K562 (cell line): ENCODE data around the gene KCNC3. TPM values are rescaled to one million over a fixed set of nuclear protein-coding genes. Genes with fewer than 3 reads are reported as not detected.

Experiments
- CBX3 ChIP-seq, 2 experiments: IDR thresholded peaks; 1 replicate in 1 of 2; 2 replicates in 1 of 2; pipeline ENCODE4 v1.6.1; 2012; ENCODE audit warnings: inconsistent platforms in 2 of 2, low read length in 2 of 2, borderline replicate concordance in 1 of 2, control low read depth in 1 of 2
- HDAC1 ChIP-seq, 2 experiments: fragments of 450-650 bp; IDR thresholded peaks; 2 replicates each; pipeline ENCODE4 v1.6.1; 2016 to 2017; ENCODE audit warnings: inconsistent platforms in 1 of 2, mild to moderate bottlenecking in 1 of 2, moderate library complexity in 1 of 2
- L3MBTL2 ChIP-seq: fragments of 450-650 bp; IDR thresholded peaks from 2 replicates; pipeline ENCODE4 v1.6.1; 2016; ENCODE audit warnings: mild to moderate bottlenecking, moderate library complexity
- NR2C2 ChIP-seq, 2 experiments: fragments of 200-800 bp in 1 of 2; sonication (Bioruptor generic) in 1 of 2; sonication (generic) in 1 of 2; formaldehyde crosslinking in 1 of 2; IDR thresholded peaks; 2 replicates each; pipeline versions ENCODE4 v1.6.1 to v1.8.0; 2016 to 2022; ENCODE audit warnings: mild to moderate bottlenecking in 1 of 2, missing compliant biosample characterization in 1 of 2, missing genetic modification characterization in 1 of 2, missing genetic modification reagents in 1 of 2
- RBBP5 ChIP-seq: fragments of 200-600 bp; sonication (generic); IDR thresholded peaks from 2 replicates; pipeline ENCODE4 v1.6.1; 2012; ENCODE audit warnings: borderline replicate concordance, mild to moderate bottlenecking, low read length, control low read depth, inconsistent platforms; ENCODE audit not compliant: insufficient read depth, poor library complexity, severe bottlenecking
- SMARCA5 ChIP-seq: fragments of 450-650 bp; IDR thresholded peaks from 2 replicates; pipeline ENCODE4 v1.6.1; 2016
- SUPT5H ChIP-seq: fragments of 450-650 bp; IDR thresholded peaks from 2 replicates; pipeline ENCODE4 v1.6.1; 2016
- THRAP3 ChIP-seq: fragments of 450-650 bp; IDR thresholded peaks from 2 replicates; pipeline ENCODE4 v1.6.1; 2016; ENCODE audit warnings: mild to moderate bottlenecking, inconsistent platforms, borderline replicate concordance
- ZKSCAN8 ChIP-seq: fragments of 200-800 bp; sonication (Bioruptor generic); IDR thresholded peaks from 2 replicates; pipeline ENCODE4 v1.6.1; 2016; ENCODE audit warnings: missing genetic modification characterization, missing compliant biosample characterization
- ZNF24 ChIP-seq: fragments of 450-650 bp; IDR thresholded peaks from 2 replicates; pipeline ENCODE4 v1.6.1; 2016
- ZNF316 ChIP-seq: fragments of 450-650 bp; IDR thresholded peaks from 2 replicates; pipeline ENCODE4 v1.6.1; 2016
- polyA plus RNA-seq, 8 experiments: library from polyadenylated mRNA; depleted of rRNA in 4 of 8; stranded (reverse) in 5 of 8; unstranded in 3 of 8; fragments of >200 nt; fragmentation: Nextera tagmentation in 2 of 8; fragmentation: Illumina TruSeq in 1 of 8; extraction: Ambion mirVana in 2 of 8; extraction: Trizol in 1 of 8; gene quantifications; 2 replicates each; pipeline versions ENCODE4 v1.2.1 to v1.2.3, GENCODE V29; 2011 to 2014; ENCODE audit warnings: inconsistent platforms in 1 of 8, missing spikeins in 1 of 8
- total RNA-seq, 7 experiments: library from RNA; depleted of rRNA in 6 of 7; stranded (reverse); fragments of >200 nt in 6 of 7; fragmentation: Illumina TruSeq in 2 of 7; extraction: Trizol in 2 of 7; gene quantifications; 2 replicates each; pipeline versions ENCODE4 v1.2.1 to v1.2.3, GENCODE V29; 2011 to 2021; ENCODE audit warnings: low replicate concordance in 1 of 7
- TF ChIP-seq, protein P1 (sequence below), 2 experiments: fragments of 450-650 bp; formaldehyde crosslinking in 1 of 2; IDR thresholded peaks; 2 replicates each; pipeline versions ENCODE4 v1.4.0 to v1.6.1; 2014 to 2020; ENCODE audit warnings: mild to moderate bottlenecking in 2 of 2, borderline replicate concordance in 1 of 2, low read depth in 1 of 2

The KCNC3 gene
- total and polyA plus RNA-seq, 9 of the 15 experiments (the other 6 are each of a cell fraction or from before 2014, with no cell fraction given) = 0.03 to 26.2 (median 2.0) TPM

DNA sequence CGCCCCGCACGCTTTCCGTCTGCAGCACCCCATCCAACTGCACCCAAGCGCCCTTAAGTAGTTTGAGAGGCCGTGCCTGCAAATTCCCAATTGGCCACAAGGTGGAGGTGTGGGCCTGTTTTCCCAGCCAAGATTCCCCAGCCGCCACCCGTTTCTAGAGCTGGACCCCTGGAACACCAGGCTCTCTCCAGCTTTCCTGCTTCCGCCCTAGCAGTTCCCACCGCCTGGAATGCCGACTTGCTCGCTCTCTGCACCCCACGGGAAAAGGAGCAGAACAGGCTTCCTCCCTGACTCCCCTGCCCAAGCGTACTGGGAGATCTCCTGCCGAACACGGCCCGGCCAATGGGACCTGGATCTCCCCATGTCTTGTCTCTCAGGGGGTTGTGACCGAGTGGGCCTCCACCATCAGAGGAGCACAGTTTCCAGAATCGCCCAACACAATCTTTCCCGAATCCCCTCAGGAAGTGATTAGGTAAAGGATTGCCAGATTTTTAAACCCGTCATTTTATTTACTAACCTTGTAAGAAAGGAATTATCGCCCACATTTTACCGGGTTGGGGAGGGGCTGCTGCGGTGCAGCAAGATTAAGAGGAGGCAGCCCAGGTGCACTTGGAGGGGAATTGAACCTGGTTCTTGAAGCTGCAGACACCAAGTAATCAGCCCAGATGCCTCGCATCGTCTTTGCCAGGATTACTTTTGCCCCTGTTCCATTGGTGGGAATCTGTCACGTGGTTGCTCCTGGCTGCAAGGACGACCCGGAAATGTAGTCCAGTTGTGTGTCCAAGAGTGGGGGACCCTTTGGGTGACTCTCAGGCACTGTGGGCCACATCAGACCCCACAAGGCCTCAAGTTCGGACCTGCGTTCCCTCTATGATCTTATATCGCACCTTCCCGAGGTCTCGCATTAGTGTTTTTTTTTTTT is 39.7 kb upstream of the KCNC3 start (continued):
- TF ChIP-seq RBBP5 (peak; percentile 39), ZKSCAN8 (CRISPR knock-in tag) (no peak), NR2C2 (CRISPR knock-in tag; IDR thresholded peaks at IDR 0.05) (no peak), NR2C2 (tag; IDR thresholded peaks at IDR 0.05) (peak; percentile 60), ZNF316 (no peak), HDAC1 (IDR thresholded peaks at IDR 0.05) (peak in 1 of 2 experiments; percentile 10; a peak in 1 of 4 replicates), ZNF24 (0 out of 2 replicates have a peak, but pooled peaks have one; percentile 11), SMARCA5 (0 out of 2 replicates have a peak, but pooled peaks have one; percentile 20), L3MBTL2 (peak; percentile 80), SUPT5H (peak; percentile 60), THRAP3 (no peak), CBX3 (IDR thresholded peaks at IDR 0.05; ENCODE audit: borderline replicate concordance in 1 of 2, low read length in 2 of 2) (0 out of 3 replicates have a peak, but pooled peaks of 1 of the 2 experiments have one; percentile 8)
- TF ChIP-seq, protein P1, sequence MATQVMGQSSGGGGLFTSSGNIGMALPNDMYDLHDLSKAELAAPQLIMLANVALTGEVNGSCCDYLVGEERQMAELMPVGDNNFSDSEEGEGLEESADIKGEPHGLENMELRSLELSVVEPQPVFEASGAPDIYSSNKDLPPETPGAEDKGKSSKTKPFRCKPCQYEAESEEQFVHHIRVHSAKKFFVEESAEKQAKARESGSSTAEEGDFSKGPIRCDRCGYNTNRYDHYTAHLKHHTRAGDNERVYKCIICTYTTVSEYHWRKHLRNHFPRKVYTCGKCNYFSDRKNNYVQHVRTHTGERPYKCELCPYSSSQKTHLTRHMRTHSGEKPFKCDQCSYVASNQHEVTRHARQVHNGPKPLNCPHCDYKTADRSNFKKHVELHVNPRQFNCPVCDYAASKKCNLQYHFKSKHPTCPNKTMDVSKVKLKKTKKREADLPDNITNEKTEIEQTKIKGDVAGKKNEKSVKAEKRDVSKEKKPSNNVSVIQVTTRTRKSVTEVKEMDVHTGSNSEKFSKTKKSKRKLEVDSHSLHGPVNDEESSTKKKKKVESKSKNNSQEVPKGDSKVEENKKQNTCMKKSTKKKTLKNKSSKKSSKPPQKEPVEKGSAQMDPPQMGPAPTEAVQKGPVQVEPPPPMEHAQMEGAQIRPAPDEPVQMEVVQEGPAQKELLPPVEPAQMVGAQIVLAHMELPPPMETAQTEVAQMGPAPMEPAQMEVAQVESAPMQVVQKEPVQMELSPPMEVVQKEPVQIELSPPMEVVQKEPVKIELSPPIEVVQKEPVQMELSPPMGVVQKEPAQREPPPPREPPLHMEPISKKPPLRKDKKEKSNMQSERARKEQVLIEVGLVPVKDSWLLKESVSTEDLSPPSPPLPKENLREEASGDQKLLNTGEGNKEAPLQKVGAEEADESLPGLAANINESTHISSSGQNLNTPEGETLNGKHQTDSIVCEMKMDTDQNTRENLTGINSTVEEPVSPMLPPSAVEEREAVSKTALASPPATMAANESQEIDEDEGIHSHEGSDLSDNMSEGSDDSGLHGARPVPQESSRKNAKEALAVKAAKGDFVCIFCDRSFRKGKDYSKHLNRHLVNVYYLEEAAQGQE (IDR thresholded peaks at IDR 0.05; ENCODE audit: borderline replicate concordance) = peak; percentile 72
- TF ChIP-seq, protein P1 (CRISPR knock-in tag; IDR thresholded peaks at IDR 0.05; ENCODE audit: low read depth) = no peak
